OCI-LY7 (cell line): ENCODE results near the gene NAB1. TPM values are rescaled to one million over a fixed set of nuclear protein-coding genes. Genes with fewer than 3 reads are reported as not detected.

Experiments used
- BruUV-seq: library from RNA; stranded (reverse); fragments of 400-500 nt; replicated peaks from 2 replicates; lab custom pipeline; 2021; lab: Mats Ljungman, UMichigan
- CTCF ChIA-PET: fragments of 300-600 bp; sonication (Branson Sonifier 250); formaldehyde crosslinking; loops from one replicate; lab custom pipeline; 2022; ENCODE audit warnings: antibody characterized with exemption; ENCODE audit not compliant: unreplicated experiment; lab: Charles Lee
- POLR2A ChIA-PET: fragments of 300-600 bp; sonication (Branson Sonifier 250); formaldehyde crosslinking; loops from one replicate; lab custom pipeline; 2022; ENCODE audit warnings: antibody characterized with exemption; lab: Charles Lee
- DNase-seq: peaks from one replicate; pipeline ENCODE4 v3.0.0-alpha.2; 2015; ENCODE audit warnings: low spot score
- H2AFZ ChIP-seq: fragments of 200-600 bp; sonication (generic), shearing (Covaris generic); 2 replicates; pipeline ENCODE4 v1.6.1; 2014; ENCODE audit warnings: mild to moderate bottlenecking, antibody characterized with exemption, low read length, moderate library complexity
- H3K27ac ChIP-seq: fragments of 200-600 bp; sonication (generic); 2 replicates; pipeline ENCODE4 v1.5.1; 2014; ENCODE audit warnings: mixed run types, low read depth, mild to moderate bottlenecking, moderate library complexity, low read length, inconsistent platforms; ENCODE audit not compliant: poor library complexity, severe bottlenecking
- H3K36me3 ChIP-seq: fragments of 200-600 bp; sonication (generic); 2 replicates; pipeline ENCODE4 v1.6.1; 2014; ENCODE audit warnings: mild to moderate bottlenecking, antibody characterized with exemption, low read length, moderate library complexity, mixed read lengths; ENCODE audit not compliant: insufficient read depth
- H3K4me1 ChIP-seq: fragments of 200-600 bp; sonication (generic); 2 replicates; pipeline ENCODE4 v1.5.1; 2014; ENCODE audit warnings: mild to moderate bottlenecking, low read length; ENCODE audit not compliant: insufficient read depth, poor library complexity, severe bottlenecking
- H3K4me2 ChIP-seq: fragments of 200-600 bp; sonication (generic); 2 replicates; pipeline ENCODE4 v1.6.1; 2014; ENCODE audit warnings: mild to moderate bottlenecking, low read length
- H3K4me3 ChIP-seq: fragments of 200-600 bp; sonication (generic); 2 replicates; pipeline ENCODE4 v1.5.1; 2014; ENCODE audit warnings: mild to moderate bottlenecking, low read depth, low read length; ENCODE audit not compliant: poor library complexity, severe bottlenecking
- H3K79me2 ChIP-seq: fragments of 200-600 bp; sonication (generic); 2 replicates; pipeline ENCODE4 v1.6.1; 2016; ENCODE audit warnings: low read depth, mild to moderate bottlenecking, low read length, moderate library complexity, mixed read lengths; ENCODE audit not compliant: insufficient read depth
- H3K9me2 ChIP-seq: fragments of 200-600 bp; sonication (generic); 2 replicates; pipeline ENCODE4 v1.6.1; 2016; ENCODE audit warnings: mild to moderate bottlenecking, low read length, mixed read lengths; ENCODE audit not compliant: insufficient read depth
- H3K9me3 ChIP-seq: fragments of 200-600 bp; sonication (generic); 2 replicates; pipeline ENCODE4 v1.6.1; 2014; ENCODE audit warnings: mild to moderate bottlenecking, mixed run types, low read length, mixed read lengths
- H4K20me1 ChIP-seq: fragments of 200-600 bp; sonication (generic); 2 replicates; pipeline ENCODE4 v1.6.1; 2014; ENCODE audit warnings: mild to moderate bottlenecking, antibody characterized with exemption, low read length, moderate library complexity, mixed read lengths; ENCODE audit not compliant: insufficient read depth
- CTCF ChIP-seq: fragments of 200-600 bp; sonication (generic); conservative IDR thresholded peaks from 2 replicates; pipeline ENCODE4 v1.5.1; 2014; ENCODE audit warnings: mild to moderate bottlenecking, antibody characterized with exemption, low read length, moderate library complexity, mixed read lengths
- EZH2phosphoT487 ChIP-seq: fragments of 200-600 bp; sonication (generic); IDR thresholded peaks from 2 replicates; pipeline ENCODE4 v1.6.1; 2018; ENCODE audit warnings: low read depth, borderline replicate concordance, mild to moderate bottlenecking, mixed run types, antibody characterized with exemption, low read length, moderate library complexity, mixed read lengths
- intact Hi-C: fragments of 100-400 bp; cut with micrococcal nuclease; formaldehyde crosslinking; loops from one replicate; pipeline ENCODE4 v1.10.0; 2022; ENCODE audit not compliant: unreplicated experiment
- total RNA-seq, 2 experiments: library from RNA; depleted of rRNA in 1 of 2; stranded (reverse); fragments of >200 nt in 1 of 2; shearing (Covaris generic) in 1 of 2; gene quantifications; 2 replicates each; pipeline ENCODE4 v1.2.3, GENCODE V29; 2014 to 2022

NAB1 gene
- total RNA-seq, 2 experiments from 2014 or later: 24.5 to 30.2 TPM

GRCh38 chr2:190722835-190723234 is 74.0 kb downstream of the NAB1 start:
- CTCF ChIA-PET: no interaction called here
- no peak overlapping the region for H3K4me2 ChIP-seq
- H2AFZ ChIP-seq: no peak overlapping the region
- no peak overlapping the region for H3K4me3 ChIP-seq
- H3K27ac ChIP-seq: no peak overlapping the region
- no peak for TF ChIP-seq EZH2phosphoT487
- no peak for TF ChIP-seq CTCF
- BruUV-seq: no TSS peak
- H3K79me2 ChIP-seq: no peaks in the 10 kb centered on the region
- POLR2A ChIA-PET: interaction anchor here (0.6 kb wide), 1 partner anchor 134 kb away, joined by 3 read pairs; no protein-coding TSS in a partner anchor
- H4K20me1 ChIP-seq: no peaks in the 10 kb centered on the region
- H3K4me1 ChIP-seq: no peaks in the 10 kb centered on the region
- DNase-seq: no peak
- intact Hi-C loops: no loop called here
- H3K9me3 ChIP-seq: no peaks in the 10 kb centered on the region
- no peaks in the 10 kb centered on the region for H3K36me3 ChIP-seq
- H3K9me2 ChIP-seq: no peaks in the 10 kb centered on the region

- no peak for DNase-seq
- no peaks in the 10 kb centered on the region for H3K79me2 ChIP-seq
- H3K9me2 ChIP-seq: no peaks in the 10 kb centered on the region
- no peak overlapping the region for H3K27ac ChIP-seq
- H3K4me3 ChIP-seq: no peak overlapping the region
- no peak for TF ChIP-seq EZH2phosphoT487
- no peak for TF ChIP-seq CTCF
- intact Hi-C loops: no loop called here
- BruUV-seq: no TSS peak
- H3K36me3 ChIP-seq: no peaks in the 10 kb centered on the region
- CTCF ChIA-PET: no interaction called here
- no peaks in the 10 kb centered on the region for H3K4me1 ChIP-seq
- POLR2A ChIA-PET: no interaction called here
- H3K4me2 ChIP-seq: no peak overlapping the region
- no peaks in the 10 kb centered on the region for H3K9me3 ChIP-seq
- no peaks in the 10 kb centered on the region for H4K20me1 ChIP-seq
- H2AFZ ChIP-seq: no peak overlapping the region
These were observed 74.7 kb downstream of the NAB1 start for GRCh38 chr2:190723397-190724090.

GRCh38 chr2:190726255-190726654 is 77.4 kb downstream of the NAB1 start:
- H3K27ac ChIP-seq: no peak overlapping the region
- no peaks in the 10 kb centered on the region for H4K20me1 ChIP-seq
- H3K9me2 ChIP-seq: no peaks in the 10 kb centered on the region
- ChIA-PET POLR2A (no interaction called here), CTCF (no interaction called here)
- TF ChIP-seq CTCF (no peak), EZH2phosphoT487 (no peak)
- H3K4me1 ChIP-seq: no peaks in the 10 kb centered on the region
- H3K4me3 ChIP-seq: no peak overlapping the region
- DNase-seq: no peak
- H3K79me2 ChIP-seq: no peaks in the 10 kb centered on the region
- H3K9me3 ChIP-seq: no peaks in the 10 kb centered on the region
- intact Hi-C loops: no loop called here
- H2AFZ ChIP-seq: no peak overlapping the region
- no peak overlapping the region for H3K4me2 ChIP-seq
- no peaks in the 10 kb centered on the region for H3K36me3 ChIP-seq
- BruUV-seq: no TSS peak
